NCI-H2081 (cell line): ENCODE measurements around the gene HIRIP3.

Experiments
- DNase-seq, 2 experiments: peaks; one replicate each; lab custom pipeline; 2025; lab: John Stamatoyannopoulos, UW

HIRIP3 gene

DNA sequence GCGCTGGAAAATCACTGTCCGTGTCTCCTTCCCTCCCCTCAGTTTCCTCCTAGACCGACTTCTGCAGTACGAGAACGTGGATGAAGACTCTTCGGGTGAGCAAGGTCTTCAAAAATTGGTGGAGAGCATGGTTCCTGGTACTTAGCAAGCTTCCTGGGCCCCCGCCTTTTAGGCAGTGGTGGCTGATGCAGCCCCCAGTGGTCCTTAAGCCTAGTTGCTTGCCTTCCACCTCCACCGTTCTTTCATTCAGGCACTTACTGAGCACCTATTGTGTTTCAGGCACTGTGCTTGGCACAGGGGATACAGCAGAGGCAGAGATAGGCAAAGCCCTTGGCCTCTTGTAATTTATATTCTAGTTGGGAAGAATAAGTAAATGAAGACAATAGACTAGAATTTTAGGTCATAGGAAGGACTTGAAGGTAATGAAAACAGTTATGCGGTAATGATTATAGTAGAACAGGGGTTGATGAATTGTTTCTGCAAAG, 1.4 kb upstream of the HIRIP3 start:
- no peak for DNase-seq

DNA sequence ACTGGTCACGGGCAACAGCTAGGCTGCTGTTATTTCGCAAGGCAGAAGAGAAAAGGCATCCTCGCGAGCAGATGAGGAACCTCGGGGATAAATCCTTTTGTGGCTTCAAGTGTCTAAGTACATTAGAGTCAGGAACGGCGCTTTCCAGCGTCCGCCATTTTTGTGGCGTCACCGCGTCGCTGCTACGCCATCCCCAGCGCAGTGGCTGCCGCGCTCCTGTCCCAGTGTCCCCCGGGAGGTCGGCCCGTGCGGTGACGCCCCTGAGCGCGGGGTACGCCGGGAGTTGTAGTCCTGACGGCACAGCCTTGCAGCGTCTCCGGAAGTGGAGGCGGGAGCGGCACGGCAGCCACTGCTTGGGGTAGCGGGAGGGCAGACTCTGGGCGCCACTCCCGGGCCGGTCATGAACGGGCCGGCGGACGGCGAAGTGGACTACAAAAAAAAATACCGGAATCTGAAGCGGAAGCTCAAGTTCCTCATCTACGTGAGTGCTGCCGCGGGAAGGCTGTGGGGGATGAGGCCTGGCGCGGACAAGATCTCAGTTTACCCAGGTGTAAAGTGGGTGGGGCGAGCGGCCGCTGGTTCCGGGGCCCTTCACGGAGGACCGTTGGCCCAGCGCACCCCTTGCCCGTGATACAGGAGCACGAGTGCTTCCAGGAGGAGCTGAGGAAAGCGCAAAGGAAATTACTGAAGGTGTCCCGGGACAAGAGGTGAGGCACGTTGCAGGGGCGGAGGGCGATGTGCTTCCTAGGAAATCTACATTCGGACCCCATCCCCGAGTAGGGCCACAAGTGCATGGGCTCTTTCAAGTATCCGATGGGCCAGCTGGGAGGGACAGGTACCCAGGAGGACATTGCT, 721 bp upstream of the HIRIP3 start, which contains the start of gene INO80E:
Gene INO80E, plus strand, starts transcription at position 331 of the 855 bp plus-strand sequence. Its CDS starts 70 bp downstream, at position 401.
- peak; percentile 90 to 94 for DNase-seq

DNA sequence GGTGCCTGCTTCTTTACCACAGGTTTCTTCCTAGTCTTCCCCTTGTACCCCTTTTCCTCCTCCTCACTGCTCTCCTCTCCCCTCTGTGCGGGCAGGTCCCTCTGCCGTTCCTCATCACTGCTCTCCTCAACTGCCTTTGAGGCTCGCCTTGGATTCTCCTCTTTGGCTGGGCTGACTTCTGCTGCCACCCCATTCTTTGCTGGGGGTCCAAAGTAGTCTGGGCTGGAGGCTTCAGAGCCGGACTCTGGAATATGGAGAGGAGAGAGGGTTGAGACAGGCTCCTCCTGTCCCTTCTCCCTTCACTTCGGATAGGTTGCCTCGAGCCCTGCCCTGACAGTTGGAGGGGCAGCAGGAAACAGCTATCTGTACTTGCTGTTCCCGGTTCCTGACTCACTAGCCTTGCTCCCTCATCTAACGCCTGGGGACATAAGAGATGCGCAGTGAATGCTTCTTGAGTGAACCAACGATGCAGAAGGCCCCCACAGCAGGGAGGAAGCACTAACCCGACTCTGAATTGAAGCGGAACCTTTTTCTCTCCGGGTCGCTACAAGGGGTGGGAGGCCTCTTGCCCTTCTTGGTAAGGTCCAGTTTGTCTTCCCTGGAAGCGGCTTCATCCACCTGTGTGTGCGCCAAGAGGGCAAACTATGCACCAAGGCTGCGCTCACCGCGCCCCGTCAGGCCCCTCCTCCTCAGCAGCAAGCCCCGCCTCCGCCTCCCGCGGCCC, 655 bp downstream of the HIRIP3 start:
- peak; percentile 41 to 55 for DNase-seq

DNA sequence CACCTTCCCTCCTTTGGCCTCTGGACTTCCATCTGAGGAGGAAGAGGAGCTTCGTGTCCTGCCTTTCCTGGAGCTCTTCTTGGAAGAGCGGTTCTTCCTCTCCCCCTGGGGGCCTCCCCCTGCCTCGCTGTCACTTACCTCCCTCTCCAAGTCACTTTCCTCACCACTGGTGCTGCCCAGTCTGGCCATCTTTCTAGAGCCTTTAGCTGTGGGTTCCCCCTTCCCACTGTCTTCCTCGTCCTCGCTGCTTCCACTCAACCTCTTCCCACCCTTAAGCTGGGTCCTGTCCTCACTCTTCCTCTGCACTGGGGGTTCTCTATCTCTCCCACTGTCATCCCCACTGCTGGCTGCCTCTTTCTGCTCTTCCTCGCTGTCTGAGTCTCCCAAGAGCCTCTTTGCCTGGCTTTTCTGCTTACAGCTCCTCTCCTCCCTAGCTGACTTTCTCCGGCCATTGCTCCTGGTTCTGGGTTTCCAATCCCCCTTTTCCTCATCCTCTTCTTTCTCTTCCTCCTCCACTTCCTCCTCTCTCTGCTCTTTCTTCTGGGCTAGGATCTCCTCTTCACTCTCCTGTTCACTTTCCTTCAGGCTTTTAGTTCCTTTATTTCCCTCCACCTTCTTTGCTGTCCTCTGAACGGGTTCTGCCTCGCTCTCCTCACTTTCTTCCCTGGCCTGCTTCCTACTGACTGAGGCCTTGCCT, 1.4 kb downstream of the HIRIP3 start:
- no peak for DNase-seq

DNA sequence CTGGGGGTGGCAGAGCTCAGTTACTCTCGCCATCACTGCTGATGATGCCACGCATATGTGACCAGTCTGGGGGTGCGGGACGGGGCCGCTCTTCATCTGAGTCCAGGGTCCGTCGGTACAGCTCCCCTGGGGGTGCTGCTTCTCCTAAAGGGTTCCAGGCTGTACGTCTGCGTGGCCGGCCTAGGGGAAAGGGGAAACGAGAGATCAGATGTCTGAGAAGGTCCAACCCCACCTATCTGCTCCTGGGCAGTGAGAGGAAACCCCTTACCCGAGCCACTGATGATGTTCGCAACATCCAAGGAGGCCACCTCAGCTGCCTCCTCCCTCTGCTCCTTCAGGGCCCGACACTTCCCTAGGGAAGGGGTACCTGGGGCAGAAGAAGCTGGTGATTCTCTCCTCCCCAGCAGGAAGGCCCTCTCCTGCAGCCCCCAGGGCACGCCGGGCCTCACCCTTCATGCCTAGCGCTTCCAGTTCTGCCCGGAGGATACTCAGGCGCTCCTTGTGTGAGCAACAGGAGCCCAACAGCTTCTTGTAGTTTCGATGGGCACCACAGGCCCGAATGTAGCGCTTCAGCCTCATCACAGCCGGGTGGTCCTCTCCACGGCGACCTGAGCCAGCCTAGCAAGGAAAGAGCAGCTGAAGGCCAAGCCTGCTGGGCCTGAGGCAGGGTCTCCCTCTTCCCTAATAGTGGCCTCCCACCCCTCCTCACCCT, 2.1 kb downstream of the HIRIP3 start:
- no peak for DNase-seq

DNA sequence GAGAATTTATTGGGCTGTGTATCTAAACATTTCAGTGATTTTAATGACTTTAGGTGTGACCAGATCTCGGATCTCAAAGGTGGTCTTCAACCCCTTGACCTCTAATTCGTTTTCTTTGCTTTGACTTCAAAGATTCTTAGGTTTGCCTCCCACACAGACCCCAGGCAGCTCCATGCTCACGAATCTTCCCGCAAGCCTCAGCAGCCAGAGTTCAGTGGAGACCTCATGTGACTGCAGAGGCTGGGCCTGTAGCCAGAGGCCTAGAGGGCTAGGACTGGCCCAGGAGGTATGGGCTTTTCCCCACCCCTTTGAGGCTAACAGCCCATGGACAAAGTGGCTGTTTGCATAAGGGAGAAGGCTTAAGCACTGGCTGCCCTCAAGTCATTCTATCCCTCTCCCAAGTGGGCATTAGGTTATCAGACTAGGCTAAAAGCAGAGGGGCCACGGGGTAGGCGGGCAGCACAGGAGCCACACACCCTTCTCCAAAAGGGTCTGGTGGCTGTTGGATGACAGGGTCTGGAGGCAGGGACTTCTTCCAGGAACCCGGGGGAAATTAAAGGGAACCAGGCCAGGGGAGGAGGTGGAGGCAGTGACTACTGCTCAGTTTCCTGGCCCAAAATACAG, 3.0 kb downstream of the HIRIP3 start:
- no peak for DNase-seq

DNA sequence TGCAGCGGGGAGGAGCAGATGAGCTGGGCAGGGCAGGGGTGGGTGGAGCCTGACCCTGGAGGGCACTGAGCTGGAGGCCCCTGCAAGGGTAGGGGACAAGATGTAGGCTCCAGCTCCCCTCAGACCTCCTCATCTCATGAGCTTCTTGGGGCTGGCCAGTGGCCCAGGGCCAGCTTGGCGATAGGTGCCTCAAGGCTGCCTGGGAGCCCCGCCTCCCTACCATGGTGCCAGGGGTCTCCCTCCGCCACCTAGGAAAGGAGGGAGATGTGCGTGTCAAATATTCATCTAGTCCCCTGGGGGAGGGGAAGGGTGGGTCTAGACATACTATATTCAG, 3.9 kb downstream of the HIRIP3 start:
- no peak for DNase-seq

DNA sequence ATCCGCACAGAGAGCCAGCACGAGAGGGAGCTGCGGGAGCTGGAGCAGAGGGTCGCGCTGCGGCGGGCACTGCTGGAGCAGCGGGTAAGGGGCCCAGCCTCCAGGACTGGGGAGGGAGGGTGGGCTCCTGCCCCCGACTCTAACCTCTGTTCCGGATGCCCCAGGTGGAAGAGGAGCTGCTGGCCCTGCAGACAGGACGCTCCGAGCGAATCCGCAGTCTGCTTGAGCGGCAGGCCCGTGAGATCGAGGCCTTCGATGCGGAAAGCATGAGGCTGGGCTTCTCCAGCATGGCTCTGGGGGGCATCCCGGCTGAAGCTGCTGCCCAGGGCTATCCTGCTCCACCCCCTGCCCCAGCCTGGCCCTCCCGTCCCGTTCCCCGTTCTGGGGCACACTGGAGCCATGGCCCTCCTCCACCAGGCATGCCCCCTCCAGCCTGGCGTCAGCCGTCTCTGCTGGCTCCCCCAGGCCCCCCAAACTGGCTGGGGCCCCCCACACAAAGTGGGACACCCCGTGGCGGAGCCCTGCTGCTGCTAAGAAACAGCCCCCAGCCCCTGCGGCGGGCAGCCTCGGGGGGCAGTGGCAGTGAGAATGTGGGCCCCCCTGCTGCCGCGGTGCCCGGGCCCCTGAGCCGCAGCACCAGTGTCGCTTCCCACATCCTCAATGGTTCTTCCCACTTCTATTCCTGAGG, 4.4 kb downstream of the HIRIP3 start:
- no peak for DNase-seq

DNA sequence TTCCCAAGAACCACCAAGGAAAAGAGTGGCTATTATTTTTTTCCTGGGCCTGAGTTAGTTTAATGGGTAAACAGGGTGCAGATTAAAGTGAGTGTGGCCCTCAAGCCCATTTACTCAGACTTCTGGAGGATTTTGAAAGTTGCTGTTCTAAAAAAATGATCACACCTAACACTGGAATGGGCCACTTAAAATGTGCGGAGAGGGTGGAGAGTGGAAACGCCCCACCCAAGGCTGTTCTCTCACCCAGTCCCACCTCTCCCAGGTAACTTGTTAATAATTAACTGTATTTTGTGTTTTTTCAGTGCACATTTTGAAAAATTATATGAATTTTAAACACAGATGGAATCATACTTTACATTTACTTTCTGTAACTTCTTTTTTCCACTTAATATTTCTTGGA, 5.4 kb downstream of the HIRIP3 start:
- DNase-seq = no peak

DNA sequence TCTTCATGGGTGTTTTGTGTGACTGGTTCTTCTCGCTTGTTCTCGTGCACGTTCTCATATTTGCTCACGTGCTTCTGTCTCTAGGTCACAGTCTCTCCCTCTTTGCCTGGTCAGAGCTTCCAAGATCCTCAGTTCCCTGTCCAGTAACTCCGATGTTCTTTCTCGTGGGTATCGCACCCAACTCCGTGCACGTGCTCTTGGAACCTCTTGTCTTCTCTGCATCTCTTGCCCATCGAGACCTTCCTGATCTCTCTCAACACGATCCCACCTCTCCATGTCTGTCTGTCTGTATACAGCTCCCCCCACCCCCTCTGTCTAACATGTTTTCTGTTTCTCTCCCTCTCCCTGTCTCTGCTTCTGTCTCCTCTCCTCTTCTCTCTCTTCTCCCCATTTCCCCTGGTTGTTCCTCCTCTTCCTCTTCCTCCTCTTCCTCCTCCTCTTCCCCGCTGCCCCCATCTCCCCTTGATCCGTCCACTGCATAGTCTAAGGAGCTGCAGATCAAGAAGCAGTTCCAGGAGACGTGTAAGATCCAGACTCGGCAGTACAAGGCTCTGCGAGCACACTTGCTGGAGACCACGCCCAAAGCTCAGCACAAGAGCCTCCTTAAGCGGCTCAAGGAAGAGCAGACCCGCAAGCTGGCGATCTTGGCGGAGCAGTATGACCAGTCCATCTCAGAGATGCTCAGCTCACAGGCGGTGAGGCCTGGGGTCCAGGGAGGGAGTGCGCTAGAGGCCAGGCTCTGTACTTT, 6.1 kb downstream of the HIRIP3 start:
- no peak for DNase-seq

DNA sequence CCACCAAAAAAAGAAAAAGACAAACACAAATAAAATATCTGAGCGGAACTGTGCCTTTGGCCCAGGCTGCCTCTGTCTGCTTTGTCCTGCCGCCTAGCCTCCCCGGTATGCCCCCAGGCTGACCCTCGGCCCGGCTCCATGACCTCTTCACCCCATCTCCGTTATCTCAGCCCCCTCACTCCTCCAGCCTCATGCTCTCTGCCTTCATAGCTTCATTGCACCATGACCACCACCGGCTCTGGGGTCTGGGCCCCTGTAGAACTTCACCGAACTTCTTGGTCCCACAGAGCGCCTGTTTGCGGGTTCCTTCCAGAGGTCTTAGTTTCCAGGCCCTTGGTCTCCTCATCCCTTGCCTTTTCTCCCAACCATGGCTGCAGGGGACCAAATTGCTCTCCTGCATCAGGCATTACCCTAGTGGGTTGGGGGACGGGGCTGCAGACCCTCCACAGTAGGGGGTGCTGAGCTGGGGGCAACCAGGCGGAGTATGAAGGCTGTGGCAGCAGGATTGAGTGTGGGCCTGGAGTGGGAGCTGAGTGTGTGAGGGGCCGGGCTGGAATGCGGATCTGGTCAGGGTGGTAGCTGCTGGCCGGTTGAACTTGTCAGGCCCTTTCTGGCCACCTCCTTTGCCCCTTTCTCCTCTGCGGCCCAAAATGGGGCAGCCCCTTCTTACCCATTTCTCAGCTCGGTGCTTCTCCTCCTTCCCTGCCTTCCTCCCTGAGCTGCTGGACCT, 6.9 kb downstream of the HIRIP3 start:
- no peak for DNase-seq

DNA sequence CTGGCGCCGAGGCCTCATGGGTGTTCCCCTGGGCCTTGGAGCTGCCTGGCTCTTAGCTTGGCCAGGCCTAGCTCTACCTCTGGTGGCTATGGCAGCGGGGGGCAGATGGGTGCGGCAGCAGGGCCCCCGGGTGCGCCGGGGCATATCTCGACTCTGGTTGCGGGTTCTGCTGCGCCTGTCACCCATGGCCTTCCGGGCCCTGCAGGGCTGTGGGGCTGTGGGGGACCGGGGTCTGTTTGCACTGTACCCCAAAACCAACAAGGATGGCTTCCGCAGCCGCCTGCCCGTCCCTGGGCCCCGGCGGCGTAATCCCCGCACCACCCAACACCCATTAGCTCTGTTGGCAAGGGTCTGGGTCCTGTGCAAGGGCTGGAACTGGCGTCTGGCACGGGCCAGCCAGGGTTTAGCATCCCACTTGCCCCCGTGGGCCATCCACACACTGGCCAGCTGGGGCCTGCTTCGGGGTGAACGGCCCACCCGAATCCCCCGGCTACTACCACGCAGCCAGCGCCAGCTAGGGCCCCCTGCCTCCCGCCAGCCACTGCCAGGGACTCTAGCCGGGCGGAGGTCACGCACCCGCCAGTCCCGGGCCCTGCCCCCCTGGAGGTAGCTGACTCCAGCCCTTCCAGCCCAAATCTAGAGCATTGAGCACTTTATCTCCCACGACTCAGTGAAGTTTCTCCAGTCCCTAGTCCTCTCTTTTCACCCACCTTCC, 7.9 kb downstream of the HIRIP3 start:
- DNase-seq = no peak

DNA sequence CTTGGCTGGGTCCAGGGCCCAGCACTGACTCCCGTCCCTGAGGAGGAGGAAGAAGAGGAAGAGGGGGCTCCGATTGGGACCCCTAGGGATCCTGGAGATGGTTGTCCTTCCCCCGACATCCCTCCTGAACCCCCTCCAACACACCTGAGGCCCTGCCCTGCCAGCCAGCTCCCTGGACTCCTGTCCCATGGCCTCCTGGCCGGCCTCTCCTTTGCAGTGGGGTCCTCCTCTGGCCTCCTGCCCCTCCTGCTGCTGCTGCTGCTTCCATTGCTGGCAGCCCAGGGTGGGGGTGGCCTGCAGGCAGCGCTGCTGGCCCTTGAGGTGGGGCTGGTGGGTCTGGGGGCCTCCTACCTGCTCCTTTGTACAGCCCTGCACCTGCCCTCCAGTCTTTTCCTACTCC, 8.5 kb downstream of the HIRIP3 start:
- DNase-seq = no peak

DNA sequence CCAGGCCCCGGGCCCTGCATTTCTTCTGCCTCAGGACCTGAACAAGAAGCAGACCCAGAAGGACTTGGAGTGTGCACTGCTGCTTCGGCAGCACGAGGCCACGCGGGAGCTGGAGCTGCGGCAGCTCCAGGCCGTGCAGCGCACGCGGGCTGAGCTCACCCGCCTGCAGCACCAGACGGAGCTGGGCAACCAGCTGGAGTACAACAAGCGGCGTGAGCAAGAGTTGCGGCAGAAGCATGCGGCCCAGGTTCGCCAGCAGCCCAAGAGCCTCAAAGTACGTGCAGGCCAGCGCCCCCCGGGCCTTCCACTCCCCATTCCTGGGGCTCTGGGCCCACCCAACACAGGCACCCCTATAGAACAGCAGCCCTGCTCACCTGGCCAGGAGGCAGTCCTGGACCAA, 9.2 kb downstream of the HIRIP3 start:
- no peak for DNase-seq

DNA sequence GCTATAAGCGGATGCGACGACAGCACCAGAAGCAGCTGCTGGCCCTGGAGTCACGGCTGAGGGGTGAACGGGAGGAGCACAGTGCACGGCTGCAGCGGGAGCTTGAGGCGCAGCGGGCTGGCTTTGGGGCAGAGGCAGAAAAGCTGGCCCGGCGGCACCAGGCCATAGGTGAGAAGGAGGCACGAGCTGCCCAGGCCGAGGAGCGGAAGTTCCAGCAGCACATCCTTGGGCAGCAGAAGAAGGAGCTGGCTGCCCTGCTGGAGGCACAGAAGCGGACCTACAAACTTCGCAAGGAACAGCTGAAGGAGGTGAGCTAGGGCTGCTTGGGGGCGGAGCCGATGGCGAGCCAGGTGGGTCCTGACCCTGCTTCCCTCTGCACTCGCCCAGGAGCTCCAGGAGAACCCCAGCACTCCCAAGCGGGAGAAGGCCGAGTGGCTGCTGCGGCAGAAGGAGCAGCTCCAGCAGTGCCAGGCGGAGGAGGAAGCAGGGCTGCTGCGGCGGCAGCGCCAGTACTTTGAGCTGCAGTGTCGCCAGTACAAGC, 10.1 kb downstream of the HIRIP3 start:
- DNase-seq = no peak

DNA sequence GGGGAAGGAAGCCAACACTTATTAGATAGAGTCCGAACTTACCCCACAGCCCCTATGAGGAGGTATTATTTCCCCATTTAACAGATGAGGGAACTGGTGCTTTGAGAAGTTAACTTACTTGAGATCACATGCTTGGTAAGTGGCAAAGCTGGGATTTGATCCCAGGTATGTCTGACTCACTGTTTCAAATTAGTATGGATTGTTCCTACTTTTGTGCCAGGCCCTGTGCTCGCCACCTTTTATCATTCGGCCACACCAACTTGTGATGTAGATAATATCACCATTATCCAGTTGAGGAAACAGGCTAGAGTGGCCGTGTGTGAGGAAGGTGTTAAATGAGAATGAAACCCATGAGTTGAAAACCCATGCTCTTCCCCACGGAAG, 10.7 kb downstream of the HIRIP3 start:
- no peak for DNase-seq

DNA sequence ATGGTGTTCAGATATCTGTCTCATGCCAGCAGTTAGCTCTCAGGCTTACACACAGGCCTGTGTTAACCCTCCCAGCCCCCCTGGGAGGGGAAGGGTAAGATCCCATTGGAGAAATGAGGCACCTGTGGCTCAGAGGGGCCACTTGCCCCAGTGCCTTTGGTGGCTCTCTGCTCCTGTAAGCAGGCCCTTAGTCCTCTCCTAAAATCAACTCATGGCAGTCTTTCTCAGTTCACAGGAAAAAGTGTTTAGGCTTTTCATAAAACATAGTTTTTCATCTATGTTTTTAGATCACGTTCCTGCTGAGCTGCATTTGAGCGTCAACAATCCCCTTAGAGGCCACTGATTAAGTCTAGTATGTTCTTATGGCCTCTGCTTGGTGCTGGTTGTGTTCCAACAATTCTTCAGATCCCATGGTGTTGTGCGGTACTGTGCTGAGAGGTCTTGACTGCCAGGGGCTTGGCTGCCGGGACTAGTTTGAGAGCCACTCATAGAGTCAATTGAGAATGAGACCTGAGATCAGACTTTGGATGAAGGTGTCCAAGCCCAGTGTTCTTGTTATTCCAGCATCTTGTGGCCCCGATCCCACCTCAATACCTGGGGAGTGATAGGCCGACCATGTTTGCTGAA, 11.2 kb downstream of the HIRIP3 start:
- DNase-seq = no peak
